Tongue (tissue), 2 donors: Measurements from ENCODE around the gene FGGY. TPM values are rescaled to one million over a fixed set of nuclear protein-coding genes. Genes with fewer than 3 reads are reported as not detected.
"Not testable (repeated sequence)": the region's sequence is repeated elsewhere in the genome, so short reads cannot be mapped to it uniquely, and the experiment has no call there.

Experiments used
- DNase-seq: peaks from one replicate; pipeline ENCODE4 v3.0.0-alpha.2; 2015
- total RNA-seq: library from RNA; depleted of rRNA; stranded (reverse); fragments of >200 nt; gene quantifications from one replicate; pipeline ENCODE4 v1.2.3, GENCODE V29; 2014

The FGGY gene
- total RNA-seq, 1 donor from 2014 or later, result 80.4 TPM

DNA sequence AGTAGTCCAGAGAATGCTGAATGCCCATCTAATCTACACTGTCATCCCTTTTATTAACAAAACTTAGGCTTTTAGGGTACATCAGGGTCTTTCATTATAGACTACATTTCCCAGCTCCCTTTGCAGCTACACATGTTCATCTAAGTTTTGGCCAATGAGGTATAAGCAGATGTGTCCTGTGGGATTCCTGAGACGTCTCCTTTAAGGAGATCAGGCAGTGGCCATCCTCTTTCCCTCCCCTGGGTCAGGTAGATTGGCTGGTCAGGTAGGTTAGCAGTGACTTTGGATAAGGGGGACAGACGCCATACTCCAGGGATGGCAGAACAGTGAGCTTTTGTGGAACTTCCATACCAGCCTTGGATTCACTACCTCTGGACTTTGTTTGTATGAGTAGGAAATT is 188.3 kb downstream of the FGGY start:
- no peak for DNase-seq

- no peak for DNase-seq
Measured at GRCh38 chr1:59485949-59486348, 189.1 kb downstream of the FGGY start.

DNA sequence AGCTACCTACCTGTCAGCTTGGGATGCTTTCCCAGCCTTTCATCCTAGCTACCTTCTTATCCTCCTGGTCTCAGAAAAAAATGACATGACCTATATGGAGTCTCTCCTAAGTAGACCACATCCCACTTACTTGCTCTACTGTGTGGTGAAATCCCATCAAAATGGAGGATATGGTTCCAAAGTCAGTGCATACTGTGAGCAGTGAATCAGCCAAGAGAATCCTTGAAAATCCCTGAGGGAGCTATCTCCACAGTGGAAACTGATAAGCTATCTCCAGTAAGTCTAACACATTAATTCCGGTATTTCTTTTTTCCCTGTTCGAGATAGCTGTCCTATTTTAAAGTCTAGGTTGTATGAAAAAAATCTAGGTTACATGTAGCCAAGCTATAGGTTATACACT is 189.7 kb downstream of the FGGY start:
- no peak for DNase-seq

GRCh38 chr1:59487335-59488031 is 190.6 kb downstream of the FGGY start:
- DNase-seq, result no peak

- no peak for DNase-seq
Measured at GRCh38 chr1:59492500-59492899, 195.6 kb downstream of the FGGY start.

GRCh38 chr1:59494145-59494833 is 197.4 kb downstream of the FGGY start:
- DNase-seq, result no peak

DNA sequence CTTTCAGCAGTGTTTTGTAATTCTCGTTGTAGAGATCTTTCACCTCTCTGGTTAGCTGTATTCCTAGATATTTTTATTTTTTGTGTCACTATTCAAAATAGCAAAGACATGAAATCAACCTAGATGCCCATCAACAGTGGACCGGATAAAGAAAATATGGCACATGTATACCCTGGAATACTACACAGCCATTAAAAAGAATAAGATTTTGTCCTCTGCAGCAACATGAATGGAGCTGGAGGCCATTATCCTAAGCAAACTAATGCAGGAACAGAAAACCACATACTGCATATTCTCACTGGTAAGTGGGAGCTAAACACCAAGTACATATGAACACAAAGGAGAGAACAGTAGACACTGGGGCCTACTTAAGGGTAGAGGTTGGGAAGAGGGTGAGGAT is 199.3 kb downstream of the FGGY start:
- DNase-seq, result not testable (repeated sequence)

- no peak for DNase-seq
Measured at GRCh38 chr1:59497616-59498015, 200.7 kb downstream of the FGGY start.

GRCh38 chr1:59498640-59499039 is 201.7 kb downstream of the FGGY start:
- peak; percentile 56 for DNase-seq

DNA sequence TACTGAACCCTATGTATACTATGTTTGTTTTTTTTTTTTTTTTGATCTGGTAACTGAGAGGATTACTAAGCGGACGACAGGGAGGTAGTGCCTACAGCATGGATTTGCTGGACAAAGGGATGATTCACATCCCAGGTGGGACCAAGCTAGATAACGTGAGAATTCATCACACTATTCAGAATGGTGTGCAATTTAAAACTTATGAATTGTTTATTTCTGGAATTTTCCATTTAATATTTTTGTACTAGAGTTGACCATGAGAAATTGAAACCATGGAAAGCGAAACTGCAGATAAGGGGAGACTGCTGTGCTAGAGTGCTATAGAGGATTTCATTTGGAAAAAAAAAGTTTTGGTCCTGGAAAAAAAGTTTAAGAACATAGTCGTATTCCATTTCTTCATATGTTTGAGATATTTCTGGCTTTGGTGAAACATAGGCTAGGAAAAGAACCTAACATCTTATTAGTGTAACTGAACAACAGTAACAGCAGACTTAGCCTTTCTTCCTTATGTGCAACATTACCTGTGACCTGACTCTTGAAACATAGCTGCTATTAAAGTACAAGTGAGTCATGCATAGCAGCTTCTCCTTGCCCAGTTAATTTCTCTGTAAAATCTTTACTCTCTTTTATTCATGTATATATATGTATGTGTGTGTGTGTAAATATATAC is 202.5 kb downstream of the FGGY start:
- DNase-seq, result no peak

GRCh38 chr1:59499943-59500569 is 203.2 kb downstream of the FGGY start:
- DNase-seq, result no peak

- DNase-seq, result no peak
Measured at GRCh38 chr1:59500950-59501742, 204.3 kb downstream of the FGGY start.

- DNase-seq, result no peak
Measured at GRCh38 chr1:59502009-59502691, 205.3 kb downstream of the FGGY start.

DNA sequence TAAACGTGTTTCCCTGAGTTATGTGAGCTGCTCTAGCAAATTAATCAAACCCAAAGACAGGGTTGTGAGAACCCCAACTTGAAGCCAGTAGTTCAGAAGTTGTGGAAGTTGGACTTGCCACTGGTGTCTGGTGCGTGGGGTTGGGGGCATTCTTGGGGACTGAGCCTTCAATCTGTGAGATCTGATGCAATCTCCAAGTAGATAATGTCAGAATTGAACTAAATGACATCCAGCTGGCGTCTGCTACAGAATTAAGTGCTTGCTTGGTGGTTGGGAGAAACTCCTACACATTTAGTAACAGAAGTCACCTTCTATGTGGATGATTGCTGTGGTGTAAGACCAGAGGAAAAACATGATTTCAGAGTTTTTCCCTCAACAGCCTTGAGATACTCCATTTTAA is 207.4 kb downstream of the FGGY start:
- DNase-seq, result no peak

- peak; percentile 55 for DNase-seq
Measured at GRCh38 chr1:59505596-59506028, 208.7 kb downstream of the FGGY start.

DNA sequence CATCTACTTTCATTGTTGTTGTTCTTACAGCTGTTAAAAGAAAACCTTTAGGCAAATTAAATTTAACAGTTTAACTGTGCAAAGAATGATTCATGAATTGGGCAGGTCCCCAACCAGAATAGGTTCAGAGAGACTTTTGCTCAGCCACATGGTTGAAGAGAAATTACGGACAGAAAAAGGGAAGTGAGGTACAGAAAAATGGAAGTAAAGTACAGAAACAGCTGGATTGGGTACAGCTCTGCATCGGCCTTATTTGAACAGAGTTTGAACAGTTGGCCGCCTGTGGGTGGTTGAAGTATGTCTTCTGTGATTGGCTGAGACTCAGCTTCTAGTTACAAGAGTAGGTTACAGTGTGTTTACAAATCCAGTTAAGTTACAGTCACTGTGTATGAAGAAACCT is 210.1 kb downstream of the FGGY start:
- peak; percentile 65 for DNase-seq

DNA sequence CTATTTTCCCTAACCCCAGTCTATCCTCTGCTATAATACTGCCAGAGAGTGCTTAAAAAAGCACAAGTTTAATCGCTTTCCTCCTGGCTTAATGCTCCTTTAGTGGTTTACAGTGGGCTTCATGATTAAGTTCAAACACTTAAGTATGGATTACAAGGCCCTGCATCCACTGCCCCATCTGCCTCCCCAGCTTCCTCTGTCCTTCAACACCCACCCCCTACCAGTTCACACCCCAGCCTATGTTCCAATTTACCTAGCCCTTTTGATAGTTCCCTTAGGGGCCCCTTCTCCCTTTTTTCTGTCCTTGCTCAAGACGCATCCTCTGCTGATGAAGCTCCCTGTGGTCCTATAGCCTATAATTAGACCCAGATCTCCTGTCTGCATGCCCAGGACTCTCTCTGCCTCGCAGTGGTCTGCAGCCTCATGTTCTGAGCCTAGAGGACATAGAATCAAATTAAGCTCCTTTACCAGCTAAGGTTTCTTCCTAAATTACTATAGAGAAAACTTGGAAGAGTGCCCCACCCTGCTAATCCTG is 212.5 kb downstream of the FGGY start:
- peak; percentile 65 for DNase-seq

GRCh38 chr1:59510249-59510648 is 213.4 kb downstream of the FGGY start:
- no peak for DNase-seq

GRCh38 chr1:59511476-59512465 is 214.9 kb downstream of the FGGY start:
- DNase-seq, result no peak

GRCh38 chr1:59512702-59513101 is 215.8 kb downstream of the FGGY start:
- DNase-seq, result no peak
